Small intestine (tissue), 7 donors: ENCODE data around the gene MDFI. TPM values are rescaled to one million over a fixed set of nuclear protein-coding genes. Genes with fewer than 3 reads are reported as not detected.
"Not testable (repeated sequence)": the region's sequence is repeated elsewhere in the genome, so short reads cannot be mapped to it uniquely, and the experiment has no call there.

Experiments
- DNase-seq, 2 donors: peaks; one replicate each; pipeline versions ENCODE4 v3.0.0 to v3.0.0-alpha.2; 2013
- FAIRE-seq: peaks from 2 replicates; lab custom pipeline; 2012; peaks lifted over from hg19 to GRCh38; lab: Jason Lieb, UNC
- H3K27ac ChIP-seq, 3 donors: one replicate each; pipeline ENCODE4 v1.5.1; 2013; ENCODE audit warnings: low read length in 2 of 3, mild to moderate bottlenecking in 2 of 3, control low read depth in 1 of 3, inconsistent platforms in 1 of 3, low read depth in 1 of 3, moderate library complexity in 1 of 3
- H3K27me3 ChIP-seq, 3 donors: one replicate each; pipeline ENCODE4 v1.6.1; 2013; ENCODE audit warnings: low read length in 3 of 3, inconsistent platforms in 1 of 3; ENCODE audit not compliant: control insufficient read depth in 3 of 3, insufficient read depth in 3 of 3
- H3K36me3 ChIP-seq, 3 donors: one replicate each; pipeline ENCODE4 v1.6.1; 2013; ENCODE audit warnings: low read length in 3 of 3, inconsistent platforms in 1 of 3, low read depth in 1 of 3, mild to moderate bottlenecking in 1 of 3, moderate library complexity in 1 of 3; ENCODE audit not compliant: control insufficient read depth in 3 of 3, insufficient read depth in 2 of 3
- H3K4me1 ChIP-seq, 3 donors: one replicate each; pipeline ENCODE4 v1.6.1; 2013; ENCODE audit warnings: low read length in 2 of 3, inconsistent platforms in 1 of 3, low read depth in 1 of 3, mild to moderate bottlenecking in 1 of 3, moderate library complexity in 1 of 3; ENCODE audit not compliant: control insufficient read depth in 3 of 3, insufficient read depth in 2 of 3
- H3K4me3 ChIP-seq, 3 donors: one replicate each; pipeline ENCODE4 v1.5.1; 2013; ENCODE audit warnings: low read length in 3 of 3, control low read depth in 1 of 3, inconsistent platforms in 1 of 3, low read depth in 1 of 3, mild to moderate bottlenecking in 1 of 3, moderate library complexity in 1 of 3
- H3K9me3 ChIP-seq, 2 donors: one replicate each; pipeline ENCODE4 v1.6.1; 2013; ENCODE audit warnings: low read depth in 1 of 2, low read length in 1 of 2; ENCODE audit not compliant: control insufficient read depth in 2 of 2, insufficient read depth in 1 of 2
- WGBS, 3 donors: extraction: QIAGEN DNeasy Blood & Tissue Kit; methylation state at CpG; one replicate each; pipeline ENCODE4 v1.1.7; 2013; 5-methylcytosine and 5-hydroxymethylcytosine counted together
- polyA plus RNA-seq, 4 donors: library from polyadenylated mRNA; stranded (reverse) in 3 of 4; unstranded in 1 of 4; fragments of 200-250 nt in 3 of 4; fragments of 120-200 nt in 1 of 4; gene quantifications; one replicate each; pipeline versions ENCODE4 v1.2.1 to v1.2.3, GENCODE V29; 2013
- donor health status: healthy with polysubstance abuse.
- donor health status: control.
- donor health status: control.
- donor health status: Bipolar disorder and iron deficiency.
- donor health status: healthy.

The MDFI gene
- polyA plus RNA-seq, 4 donors, result 0.81 to 22.9 (median 4.0) TPM

DNA sequence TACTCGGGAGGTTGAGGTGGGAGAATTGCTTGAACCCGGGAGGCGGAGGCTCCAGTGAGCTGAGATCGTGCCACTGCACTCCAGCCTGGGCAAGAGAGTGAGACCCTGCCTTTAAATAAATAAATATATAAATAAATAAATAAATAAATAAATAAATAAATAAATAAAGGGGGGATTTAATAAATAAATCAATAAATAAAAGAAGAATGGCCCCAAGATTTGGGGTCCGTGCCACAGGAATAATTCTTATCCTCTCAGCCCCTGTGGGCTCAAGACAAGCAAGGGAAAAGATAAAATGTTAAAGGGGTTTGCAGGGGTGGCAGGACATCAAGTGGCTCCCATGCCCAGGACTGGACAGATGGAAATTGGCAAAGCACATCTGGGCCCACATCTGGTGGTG is 31.2 kb upstream of the MDFI start:
- no peaks in the 10 kb centered on the region for H3K36me3 ChIP-seq
- H3K27me3 ChIP-seq, result no peaks in the 10 kb centered on the region
- H3K9me3 ChIP-seq, result no peaks in the 10 kb centered on the region
- no peak overlapping the region for H3K4me3 ChIP-seq
- no peak for FAIRE-seq
- no peak overlapping the region for H3K27ac ChIP-seq
- 81 to 96% (median 85%) methylated on average over 5 of the region's 5 CpGs for WGBS, 3 donors
- H3K4me1 ChIP-seq, result peaks cover 0 to 9% (median 0%) of the 10 kb centered on the region in 3 donors
- no peak for DNase-seq

DNA sequence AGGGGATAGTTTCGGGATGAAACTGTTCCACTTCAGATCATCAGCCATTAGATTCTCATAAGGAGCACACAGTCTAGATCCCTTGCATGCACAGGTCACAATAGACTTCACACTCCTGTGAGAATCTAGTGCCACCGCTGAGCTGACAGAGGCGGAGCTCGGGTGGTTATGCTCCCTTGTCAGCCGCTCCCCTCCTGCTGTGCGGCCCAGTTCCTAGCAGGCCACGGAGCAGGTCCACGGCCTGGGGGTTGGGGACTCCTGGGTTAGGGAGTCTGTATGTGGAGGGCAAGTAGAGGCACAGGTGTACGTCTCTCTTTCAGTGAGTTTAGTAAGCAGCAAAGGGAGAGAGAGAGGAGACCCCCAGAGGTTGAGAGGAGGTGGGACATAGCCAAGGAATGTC is 30.5 kb upstream of the MDFI start:
- WGBS, 3 donors, result 71 to 80% (median 74%) methylated on average over 9 of the region's 9 CpGs
- no peak for FAIRE-seq
- Histone ChIP-seq H3K27me3 (no peaks in the 10 kb centered on the region), H3K27ac (no peak overlapping the region), H3K4me1 (peaks cover 0 to 3% (median 0%) of the 10 kb centered on the region in 3 donors), H3K36me3 (no peaks in the 10 kb centered on the region), H3K9me3 (no peaks in the 10 kb centered on the region), H3K4me3 (no peak overlapping the region)
- DNase-seq, result no peak

DNA sequence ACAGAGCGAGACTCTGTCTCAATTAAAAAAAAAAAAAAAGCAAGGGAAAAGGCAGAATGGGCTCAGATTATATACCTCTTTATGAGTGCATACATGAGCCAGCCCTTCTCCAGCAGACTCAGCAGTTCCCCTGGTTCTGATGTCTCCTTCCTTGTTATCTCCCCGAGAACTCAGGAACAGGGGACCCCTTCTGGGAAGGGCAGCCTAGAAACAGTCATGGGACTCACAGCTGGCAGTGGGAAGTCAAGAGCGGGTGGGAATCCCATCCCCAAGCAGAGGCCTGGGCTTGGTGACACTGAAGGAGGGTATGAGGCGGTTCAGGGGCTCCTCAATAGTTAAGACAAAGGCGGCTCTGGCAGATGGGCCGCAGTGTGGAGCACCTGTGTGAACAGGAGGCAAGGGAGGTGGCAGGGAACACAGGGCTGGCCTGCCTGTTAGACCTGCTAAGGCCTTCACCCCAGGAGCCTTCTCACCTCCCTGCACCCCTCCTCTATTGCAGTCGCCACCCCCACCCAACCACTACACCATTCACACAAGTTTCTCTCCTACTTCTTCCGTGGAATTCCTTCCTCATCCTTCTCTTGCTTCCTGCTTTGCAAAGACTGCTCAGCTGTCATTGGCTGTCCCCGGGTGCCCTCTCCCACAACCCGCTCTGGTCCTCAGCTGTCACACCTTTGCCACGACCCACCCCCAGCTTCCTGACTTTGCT is 29.7 kb upstream of the MDFI start:
- Histone ChIP-seq H3K4me3 (no peak overlapping the region), H3K9me3 (peaks cover 0 to 3% of the 10 kb centered on the region in 2 donors), H3K4me1 (no peaks in the 10 kb centered on the region), H3K27me3 (no peaks in the 10 kb centered on the region), H3K27ac (no peak overlapping the region), H3K36me3 (no peaks in the 10 kb centered on the region)
- DNase-seq, result no peak
- no peak for FAIRE-seq
- 80 to 82% (median 81%) methylated on average over 11 of the region's 11 CpGs for WGBS, 3 donors

DNA sequence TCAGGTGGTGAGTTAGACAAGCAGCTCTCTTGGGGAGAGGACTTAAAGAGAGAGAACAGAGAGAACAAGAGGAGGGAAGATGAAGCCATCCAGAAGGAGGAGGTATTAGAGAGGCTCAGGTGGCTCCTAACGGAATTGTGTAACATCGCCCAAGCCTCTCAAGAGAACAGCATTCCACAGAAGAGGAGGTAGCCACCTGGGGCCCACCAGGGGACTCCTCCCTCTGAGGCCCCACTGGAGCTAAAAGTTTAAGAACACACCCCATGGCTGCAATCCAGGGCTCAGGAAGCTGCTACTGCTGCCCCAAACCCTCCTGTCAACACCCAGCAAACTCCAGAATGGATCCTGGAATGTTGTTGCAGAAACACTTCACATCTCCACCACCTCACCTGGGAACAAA is 23.6 kb upstream of the MDFI start:
- FAIRE-seq (no peak), DNase-seq (no peak)
- H3K4me1 ChIP-seq, result no peaks in the 10 kb centered on the region
- peaks cover 0 to 5% (median 4%) of the 10 kb centered on the region in 3 donors for H3K27me3 ChIP-seq
- peaks cover 0 to 5% of the 10 kb centered on the region in 2 donors for H3K9me3 ChIP-seq
- H3K4me3 ChIP-seq, result no peak overlapping the region
- no peaks in the 10 kb centered on the region for H3K36me3 ChIP-seq
- H3K27ac ChIP-seq, result no peak overlapping the region
- WGBS, 3 donors, result 80 to 93% (median 89%) methylated on average over 2 of the region's 2 CpGs

DNA sequence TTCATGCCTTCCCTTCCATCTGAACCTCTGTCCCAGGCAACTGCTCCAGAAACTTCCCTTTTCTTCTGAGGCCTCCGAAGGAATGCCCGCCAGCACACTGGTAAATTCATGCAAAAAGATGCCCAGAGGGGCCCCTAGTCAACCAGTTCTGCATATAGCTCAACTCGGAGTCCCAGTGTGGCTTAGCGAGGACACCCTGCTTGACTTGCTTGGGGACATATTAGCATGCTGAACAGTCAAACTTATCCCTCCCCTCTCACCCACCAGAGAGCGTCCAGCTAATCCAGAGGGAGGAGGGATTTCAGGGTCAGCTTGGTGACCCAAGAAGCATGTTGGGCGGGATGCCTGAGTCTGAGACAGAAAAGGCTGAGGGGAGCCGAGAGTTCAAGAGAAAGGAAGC is 23.0 kb upstream of the MDFI start:
- H3K36me3 ChIP-seq, result no peaks in the 10 kb centered on the region
- H3K27ac ChIP-seq, result no peak overlapping the region
- H3K4me3 ChIP-seq, result no peak overlapping the region
- peaks cover 0 to 5% (median 4%) of the 10 kb centered on the region in 3 donors for H3K27me3 ChIP-seq
- peaks cover 0 to 5% of the 10 kb centered on the region in 2 donors for H3K9me3 ChIP-seq
- FAIRE-seq (no peak), DNase-seq (no peak)
- 75 to 90% (median 85%) methylated on average over 7 of the region's 7 CpGs for WGBS, 3 donors
- H3K4me1 ChIP-seq, result no peaks in the 10 kb centered on the region

DNA sequence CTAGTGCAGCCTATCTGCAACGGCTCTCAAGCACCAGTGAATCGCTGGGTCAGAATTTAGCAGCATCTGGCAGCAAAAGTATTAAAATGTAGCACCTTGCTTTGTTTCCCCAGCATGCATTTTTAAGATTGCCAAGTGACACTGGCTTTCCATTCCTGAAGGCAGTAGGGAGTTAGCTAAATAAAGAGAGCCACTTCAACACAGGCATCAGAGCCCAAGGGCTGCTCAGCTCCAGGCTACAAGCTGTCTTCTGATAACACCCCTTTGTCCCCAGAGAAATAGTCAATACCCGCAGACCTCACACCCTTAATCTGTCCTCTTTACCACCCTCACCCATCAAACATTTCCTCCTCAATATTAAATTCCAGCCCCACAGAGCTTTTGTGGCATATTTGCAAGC is 19.7 kb upstream of the MDFI start:
- 62 to 86% (median 74%) methylated on average over 3 of the region's 3 CpGs for WGBS, 3 donors

DNA sequence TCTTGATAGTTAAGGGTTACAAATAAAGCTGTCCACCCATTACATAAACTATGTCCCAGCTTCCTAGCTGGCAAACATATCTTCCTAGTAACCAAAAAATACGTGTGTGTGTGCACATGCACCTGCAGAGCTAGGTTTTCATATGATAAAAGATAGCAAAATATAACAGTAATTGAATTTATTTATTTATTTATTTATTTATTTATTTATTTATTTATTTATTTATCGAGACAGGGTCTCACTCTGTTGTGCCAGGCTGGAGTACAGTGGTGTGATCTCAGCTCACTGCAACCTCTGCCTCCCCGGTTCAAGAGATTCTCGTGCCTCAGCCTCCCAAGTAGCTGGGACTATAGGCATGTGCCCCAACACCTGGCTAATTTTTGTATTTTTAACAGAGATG is 19.1 kb upstream of the MDFI start:
- H3K9me3 ChIP-seq, H3K4me3 ChIP-seq, H3K27me3 ChIP-seq, H3K4me1 ChIP-seq, FAIRE-seq, DNase-seq, H3K36me3 ChIP-seq, H3K27ac ChIP-seq: not testable (repeated sequence)
- 71 to 79% (median 76%) methylated on average over 4 of the region's 4 CpGs for WGBS, 3 donors

More for the DNA sequence above, 19.7 kb upstream of the MDFI start:
- Histone ChIP-seq H3K27ac (no peak overlapping the region), H3K4me3 (no peak overlapping the region), H3K27me3 (peaks cover 0 to 5% (median 4%) of the 10 kb centered on the region in 3 donors), H3K9me3 (peaks cover 0 to 9% of the 10 kb centered on the region in 2 donors), H3K4me1 (peaks cover 0 to 9% (median 0%) of the 10 kb centered on the region in 3 donors), H3K36me3 (no peaks in the 10 kb centered on the region)
- FAIRE-seq (no peak), DNase-seq (no peak)

DNA sequence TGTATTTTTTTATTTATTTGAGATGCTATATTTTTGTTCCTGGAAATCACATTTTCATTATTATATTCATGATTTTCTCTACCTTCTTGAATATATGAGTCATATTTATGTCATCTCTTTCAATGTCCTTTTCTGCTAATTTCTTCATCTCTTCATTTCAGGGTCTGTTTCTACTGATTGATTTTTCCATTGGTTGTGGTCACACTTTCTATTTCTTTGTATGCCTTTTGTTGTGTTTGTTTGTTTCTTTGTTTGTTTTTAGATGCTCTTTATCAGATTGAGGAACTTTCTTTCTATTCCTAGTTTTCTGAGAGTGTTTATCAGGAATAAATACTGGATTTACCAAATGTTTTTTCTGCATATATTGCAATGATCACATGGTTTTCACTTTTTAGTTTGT is 16.9 kb upstream of the MDFI start:
- no peaks in the 10 kb centered on the region for H3K36me3 ChIP-seq
- peaks cover 0 to 9% (median 0%) of the 10 kb centered on the region in 3 donors for H3K4me1 ChIP-seq
- peaks cover 0 to 6% of the 10 kb centered on the region in 2 donors for H3K9me3 ChIP-seq
- DNase-seq (no peak), FAIRE-seq (no peak)
- H3K4me3 ChIP-seq, result no peak overlapping the region
- no peaks in the 10 kb centered on the region for H3K27me3 ChIP-seq
- H3K27ac ChIP-seq, result no peak overlapping the region

DNA sequence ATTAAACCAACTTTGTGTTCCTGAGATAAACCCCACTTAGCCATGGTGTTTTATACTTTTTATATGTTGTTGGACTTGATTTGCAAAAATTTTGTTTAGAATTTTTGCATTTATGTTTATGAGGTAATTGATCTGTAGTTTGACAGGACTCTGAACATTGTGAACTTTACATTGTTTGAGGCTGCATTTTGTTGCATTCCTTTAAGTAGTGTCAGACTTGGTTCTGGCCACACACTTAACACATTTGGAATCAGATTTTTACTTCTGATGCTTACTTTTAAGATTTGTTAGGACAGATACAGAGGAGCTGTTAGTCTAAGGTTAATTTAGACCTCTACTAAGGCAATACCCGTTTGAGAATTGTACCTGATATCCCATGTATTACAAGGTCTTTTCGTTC is 16.5 kb upstream of the MDFI start:
- FAIRE-seq, result no peak
- Histone ChIP-seq H3K27ac (no peak overlapping the region), H3K4me3 (no peak overlapping the region), H3K9me3 (peaks cover 0 to 6% of the 10 kb centered on the region in 2 donors), H3K4me1 (peaks cover 0 to 9% (median 0%) of the 10 kb centered on the region in 3 donors), H3K36me3 (no peaks in the 10 kb centered on the region), H3K27me3 (no peaks in the 10 kb centered on the region)
- no peak for DNase-seq
- 33 to 43% (median 43%) methylated on average over 2 of the region's 2 CpGs for WGBS, 3 donors
